HG03139 (cell line): ENCODE results near the gene PCDHB14.

ENCODE experiments used
- ATAC-seq: cut with Tn5 transposase; IDR thresholded peaks from one replicate; pipeline ENCODE4 v1.9.1; 2021; ENCODE audit not compliant: unreplicated experiment

PCDHB14 gene

GRCh38 chr5:141269195-141269594 lies 46.1 kb downstream of the PCDHB14 start:
- no peak for ATAC-seq

GRCh38 chr5:141272906-141273305 lies 49.8 kb downstream of the PCDHB14 start:
- ATAC-seq = no peak
